Thyroid gland (tissue), 4 donors: ENCODE results near the gene PTRHD1. TPM values are rescaled to one million over a fixed set of nuclear protein-coding genes. Genes with fewer than 3 reads are reported as not detected.

Experiments used
- DNase-seq, 2 donors: peaks; one replicate each; pipeline ENCODE4 v3.0.0-alpha.2; 2019
- H3K27ac ChIP-seq, 3 donors: fragments of 200-600 bp; sonication (generic); 1 replicate in 2 of 3; 2 replicates in 1 of 3; pipeline ENCODE4 v1.5.1; 2016 to 2019; ENCODE audit warnings: mild to moderate bottlenecking in 1 of 3, moderate library complexity in 1 of 3
- H3K27me3 ChIP-seq: fragments of 200-600 bp; sonication (generic); one replicate; pipeline ENCODE4 v1.5.1; 2019
- H3K36me3 ChIP-seq, 2 donors: fragments of 200-600 bp; sonication (generic); one replicate each; pipeline ENCODE4 v1.5.1; 2016 to 2019
- H3K4me1 ChIP-seq, 2 donors: fragments of 200-600 bp; sonication (generic); one replicate each; pipeline ENCODE4 v1.5.1; 2017 to 2019
- H3K4me3 ChIP-seq, 3 donors: fragments of 200-600 bp; sonication (generic); replicated peaks in 1 of 3; 1 replicate in 2 of 3; 2 replicates in 1 of 3; pipeline ENCODE4 v1.5.1; 2016; ENCODE audit warnings: mild to moderate bottlenecking in 1 of 3
- H3K9me3 ChIP-seq: fragments of 200-600 bp; sonication (generic); one replicate; pipeline ENCODE4 v1.5.1; 2017
- POLR2A ChIP-seq, 2 donors: fragments of 450-650 bp; IDR thresholded peaks; one replicate each; pipeline ENCODE4 v1.6.1; 2017; ENCODE audit warnings: antibody characterized with exemption in 2 of 2, mild to moderate bottlenecking in 2 of 2, moderate library complexity in 1 of 2
- WGBS, 2 donors: methylation state at CpG; one replicate each; pipeline ENCODE4 v1.1.5; 2017; 5-methylcytosine and 5-hydroxymethylcytosine counted together
- intact Hi-C: fragments of 100-400 bp; cut with DNase I; formaldehyde crosslinking; loops from one replicate; pipeline ENCODE4 v1.15.1; 2023
- total RNA-seq, 4 donors: library from RNA; depleted of rRNA; stranded (reverse); fragments of >200 nt; gene quantifications; one replicate each; pipeline ENCODE4 v1.2.3, GENCODE V29; 2016
- TF ChIP-seq, protein P1 (sequence below), 6 experiments: fragments of 200-600 bp in 3 of 6; fragments of 450-650 bp in 3 of 6; sonication (generic) in 3 of 6; IDR thresholded peaks; one replicate each; pipeline ENCODE4 v1.5.1; 2016 to 2019; ENCODE audit warnings: antibody characterized with exemption in 6 of 6, mild to moderate bottlenecking in 2 of 6, inconsistent platforms in 1 of 6, moderate library complexity in 1 of 6

PTRHD1 gene
- total RNA-seq, 4 donors from 2014 or later = 12.6 to 68.8 (median 31.6) TPM

DNA sequence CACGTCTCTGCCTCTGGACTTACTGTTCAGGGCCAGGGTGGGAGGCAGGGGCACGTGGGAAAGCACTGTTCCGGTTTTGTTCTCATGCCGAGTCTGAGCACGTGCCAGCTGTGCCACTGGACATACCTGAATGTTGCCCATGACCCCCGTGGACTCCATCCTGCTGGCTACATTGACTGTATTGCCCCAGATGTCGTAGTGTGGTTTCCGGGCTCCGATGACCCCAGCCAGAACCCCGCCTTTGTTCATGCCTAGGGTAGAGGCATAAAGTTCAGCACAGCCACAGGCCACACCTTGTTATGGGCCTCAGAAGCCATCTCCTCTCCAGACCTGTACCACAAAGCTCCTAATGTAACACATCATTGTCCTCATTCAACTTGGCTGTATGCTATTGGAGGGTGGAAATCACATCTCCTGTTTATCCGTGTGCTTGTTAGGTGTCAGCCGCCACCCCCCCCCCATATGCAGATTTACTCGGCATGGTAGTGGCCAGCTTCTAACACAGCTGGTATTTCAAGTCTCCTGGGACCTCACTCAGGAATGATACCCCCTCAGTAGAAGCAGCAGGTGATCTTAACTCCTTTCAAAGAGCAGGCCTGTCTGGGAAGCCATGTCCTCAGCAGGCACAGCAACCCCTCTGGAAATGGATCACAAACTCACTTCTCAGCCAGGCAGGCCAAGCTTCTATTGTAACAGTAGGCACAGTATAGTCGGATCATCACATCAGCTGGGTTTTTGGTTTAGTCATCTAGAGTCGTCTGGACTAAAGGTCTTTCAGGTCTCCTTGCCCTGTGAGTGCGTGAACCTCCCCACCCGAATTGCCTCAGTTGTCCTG lies 27.6 kb upstream of the PTRHD1 start:
- intact Hi-C loops = no loop called here
- TF ChIP-seq POLR2A (IDR thresholded peaks at IDR 0.05) = no peak
- TF ChIP-seq, protein P1, sequence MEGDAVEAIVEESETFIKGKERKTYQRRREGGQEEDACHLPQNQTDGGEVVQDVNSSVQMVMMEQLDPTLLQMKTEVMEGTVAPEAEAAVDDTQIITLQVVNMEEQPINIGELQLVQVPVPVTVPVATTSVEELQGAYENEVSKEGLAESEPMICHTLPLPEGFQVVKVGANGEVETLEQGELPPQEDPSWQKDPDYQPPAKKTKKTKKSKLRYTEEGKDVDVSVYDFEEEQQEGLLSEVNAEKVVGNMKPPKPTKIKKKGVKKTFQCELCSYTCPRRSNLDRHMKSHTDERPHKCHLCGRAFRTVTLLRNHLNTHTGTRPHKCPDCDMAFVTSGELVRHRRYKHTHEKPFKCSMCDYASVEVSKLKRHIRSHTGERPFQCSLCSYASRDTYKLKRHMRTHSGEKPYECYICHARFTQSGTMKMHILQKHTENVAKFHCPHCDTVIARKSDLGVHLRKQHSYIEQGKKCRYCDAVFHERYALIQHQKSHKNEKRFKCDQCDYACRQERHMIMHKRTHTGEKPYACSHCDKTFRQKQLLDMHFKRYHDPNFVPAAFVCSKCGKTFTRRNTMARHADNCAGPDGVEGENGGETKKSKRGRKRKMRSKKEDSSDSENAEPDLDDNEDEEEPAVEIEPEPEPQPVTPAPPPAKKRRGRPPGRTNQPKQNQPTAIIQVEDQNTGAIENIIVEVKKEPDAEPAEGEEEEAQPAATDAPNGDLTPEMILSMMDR (IDR thresholded peaks at IDR 0.05) = no peak
- Histone ChIP-seq H3K27me3 (no peaks in the 10 kb centered on the region), H3K4me3 (no peak overlapping the region), H3K36me3 (peaks cover 0 to 9% of the 10 kb centered on the region in 2 donors), H3K27ac (no peak overlapping the region), H3K9me3 (no peaks in the 10 kb centered on the region), H3K4me1 (peaks cover 2% of the 10 kb centered on the region in 2 donors)
- DNase-seq = no peak
- 92 to 95% methylated on average over 15 of the region's 17 CpGs for WGBS, 2 donors

DNA sequence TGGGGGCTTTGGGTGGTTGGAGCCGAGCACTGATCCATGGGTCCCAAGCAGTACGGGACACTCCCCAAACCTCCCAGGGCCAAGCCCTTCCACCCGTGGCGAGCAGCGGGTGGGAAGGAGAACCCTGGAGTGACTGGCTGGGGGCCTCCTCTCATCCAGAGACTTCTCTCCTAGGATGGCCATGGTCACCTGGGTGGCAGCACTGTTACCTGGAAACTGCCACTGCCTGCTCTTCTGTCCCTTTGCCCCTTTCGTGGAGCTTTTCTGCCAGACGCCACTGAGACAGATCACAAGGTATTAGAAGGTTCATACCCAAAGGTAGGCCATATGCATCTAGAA lies 27.0 kb upstream of the PTRHD1 start:
- Histone ChIP-seq H3K9me3 (no peaks in the 10 kb centered on the region), H3K27ac (no peak overlapping the region), H3K27me3 (no peaks in the 10 kb centered on the region), H3K36me3 (peaks cover 0 to 9% of the 10 kb centered on the region in 2 donors), H3K4me3 (no peak overlapping the region), H3K4me1 (no peaks in the 10 kb centered on the region)
- DNase-seq = no peak
- TF ChIP-seq POLR2A (IDR thresholded peaks at IDR 0.05) = no peak
- intact Hi-C loops = no loop called here
- WGBS, 2 donors = 85 to 93% methylated on average over 7 of the region's 7 CpGs

DNA sequence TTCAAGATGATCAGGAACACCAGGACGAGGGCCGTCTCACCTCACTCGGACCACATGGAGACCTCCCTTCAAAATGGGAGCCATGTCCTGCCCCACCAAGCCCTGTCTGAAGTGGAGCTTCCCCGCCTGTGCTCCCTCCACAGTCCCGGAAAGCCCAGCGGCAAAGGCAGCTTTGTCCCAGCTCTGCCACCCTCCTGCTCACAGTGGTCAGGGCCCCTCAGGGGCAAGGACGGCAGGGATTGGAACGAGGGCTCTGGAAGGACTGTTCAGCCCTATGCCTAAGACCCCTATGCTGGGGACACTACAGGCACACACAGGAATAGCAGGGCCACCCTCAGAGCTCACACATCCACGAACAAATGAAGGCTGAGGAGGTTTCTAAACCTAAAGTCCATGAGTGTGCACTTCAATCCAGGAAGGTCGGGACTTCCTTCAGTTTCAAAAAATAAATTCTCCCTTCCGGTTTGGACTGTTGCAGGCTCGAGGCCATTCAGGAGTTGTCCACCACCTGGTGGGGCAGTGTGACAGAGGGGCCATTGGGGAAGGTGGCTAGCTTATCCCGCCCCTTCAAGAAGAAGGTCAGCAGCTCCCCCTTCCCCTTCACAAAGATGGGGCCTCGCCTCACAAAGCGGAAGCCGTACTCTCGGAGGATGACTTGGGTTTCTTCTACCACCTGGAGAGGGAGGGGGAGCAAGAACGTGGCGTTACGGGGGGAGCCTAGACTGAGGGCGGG lies 26.4 kb upstream of the PTRHD1 start:
- H3K4me1 ChIP-seq = no peaks in the 10 kb centered on the region
- H3K4me3 ChIP-seq = no peak overlapping the region
- WGBS, 2 donors = 89 to 90% methylated on average over 19 to 21 of the region's 21 CpGs
- no peaks in the 10 kb centered on the region for H3K9me3 ChIP-seq
- intact Hi-C loops = no loop called here
- H3K27me3 ChIP-seq = no peaks in the 10 kb centered on the region
- TF ChIP-seq, protein P1 (IDR thresholded peaks at IDR 0.05) = no peak
- no peak for TF ChIP-seq POLR2A (IDR thresholded peaks at IDR 0.05)
- DNase-seq = no peak
- H3K36me3 ChIP-seq = peaks cover 0 to 9% of the 10 kb centered on the region in 2 donors
- no peak overlapping the region for H3K27ac ChIP-seq

DNA sequence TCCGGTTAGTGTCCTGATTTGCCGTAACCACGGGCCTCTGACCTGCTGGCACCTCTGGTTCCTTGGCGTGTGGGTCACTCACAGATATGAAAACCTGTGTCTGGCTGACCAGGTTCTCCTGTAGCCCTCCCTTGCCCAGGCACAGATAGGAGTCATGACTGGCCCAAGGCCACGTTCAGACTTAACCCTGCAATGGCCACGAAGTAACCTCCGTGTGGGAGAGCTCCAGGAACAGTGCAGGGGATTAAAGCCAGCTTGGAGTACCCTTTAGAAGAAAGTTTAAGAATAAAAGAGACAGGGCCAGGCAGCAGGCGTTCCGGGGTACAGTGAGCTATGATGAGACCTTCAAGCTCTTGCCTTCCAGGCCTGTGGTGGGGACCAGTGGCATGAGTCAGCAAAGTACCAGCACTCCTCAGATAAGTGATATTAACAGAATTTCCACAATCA lies 25.6 kb upstream of the PTRHD1 start:
- no peak overlapping the region for H3K4me3 ChIP-seq

DNA sequence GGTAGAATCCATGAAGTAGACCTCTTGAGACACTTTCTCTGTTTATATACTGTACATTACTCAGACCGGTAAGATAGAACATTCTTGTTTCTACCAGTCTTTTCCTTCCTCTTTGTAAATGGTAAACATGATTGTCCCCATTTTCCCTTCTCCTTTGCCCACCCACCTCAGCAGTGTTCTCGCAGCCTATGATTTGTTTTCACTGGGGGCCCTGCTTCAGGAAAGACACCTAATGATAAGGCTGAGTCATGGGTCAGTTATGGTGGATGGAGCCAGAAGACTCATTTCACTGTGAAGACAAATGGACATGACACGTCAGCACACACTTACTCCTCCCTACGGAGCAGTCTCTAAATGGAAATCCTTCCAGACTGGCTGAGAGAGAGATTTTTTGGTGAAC lies 23.7 kb upstream of the PTRHD1 start:
- no peaks in the 10 kb centered on the region for H3K27me3 ChIP-seq
- no peak overlapping the region for H3K27ac ChIP-seq
- H3K4me3 ChIP-seq = no peak overlapping the region
- TF ChIP-seq, protein P1 (IDR thresholded peaks at IDR 0.05) = no peak
- TF ChIP-seq POLR2A (IDR thresholded peaks at IDR 0.05) = no peak
- H3K9me3 ChIP-seq = no peaks in the 10 kb centered on the region
- 85 to 88% methylated on average over 4 of the region's 4 CpGs for WGBS, 2 donors
- H3K36me3 ChIP-seq = peaks cover 0 to 9% of the 10 kb centered on the region in 2 donors
- intact Hi-C loops = no loop called here
- no peak for DNase-seq
- H3K4me1 ChIP-seq = no peaks in the 10 kb centered on the region

More for the DNA sequence above, 25.6 kb upstream of the PTRHD1 start:
- 79 to 81% methylated on average over 9 of the region's 9 CpGs for WGBS, 2 donors
- Histone ChIP-seq H3K36me3 (peaks cover 0 to 9% of the 10 kb centered on the region in 2 donors), H3K9me3 (no peaks in the 10 kb centered on the region), H3K27ac (no peak overlapping the region), H3K4me1 (no peaks in the 10 kb centered on the region), H3K27me3 (no peaks in the 10 kb centered on the region)
- DNase-seq = no peak
- TF ChIP-seq, protein P1 (IDR thresholded peaks at IDR 0.05) = no peak
- TF ChIP-seq POLR2A (IDR thresholded peaks at IDR 0.05) = no peak
- intact Hi-C loops = no loop called here
